HG02678 (cell line): ENCODE data around the gene BCAS1.
"Not testable (repeated sequence)": the region's sequence is repeated elsewhere in the genome, so short reads cannot be mapped to it uniquely, and the experiment has no call there.

Source experiments
- ATAC-seq: cut with Tn5 transposase; IDR thresholded peaks from one replicate; pipeline ENCODE4 v1.9.1; 2021; ENCODE audit warnings: mild to moderate bottlenecking, moderate library complexity; ENCODE audit not compliant: unreplicated experiment

Gene BCAS1

DNA sequence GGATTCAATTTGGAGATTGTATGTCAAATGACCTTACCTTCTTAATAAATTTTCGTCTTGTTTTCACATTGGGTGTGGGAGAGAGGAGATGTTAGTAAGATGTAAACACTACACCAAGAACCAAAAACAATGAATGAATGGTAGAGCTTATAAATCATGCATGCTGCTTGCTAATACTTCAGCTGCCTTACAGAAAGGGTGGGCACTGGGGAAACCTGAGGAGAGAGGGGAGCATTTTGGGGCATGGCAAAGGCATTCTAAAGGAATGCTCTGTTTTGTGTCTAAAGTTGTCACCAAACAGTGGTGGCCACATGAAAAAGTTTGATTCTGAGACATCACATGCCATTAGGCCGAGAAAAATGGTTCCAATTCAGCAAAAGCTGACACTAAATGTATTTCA is 80.4 kb downstream of the BCAS1 start:
- no peak for ATAC-seq

DNA sequence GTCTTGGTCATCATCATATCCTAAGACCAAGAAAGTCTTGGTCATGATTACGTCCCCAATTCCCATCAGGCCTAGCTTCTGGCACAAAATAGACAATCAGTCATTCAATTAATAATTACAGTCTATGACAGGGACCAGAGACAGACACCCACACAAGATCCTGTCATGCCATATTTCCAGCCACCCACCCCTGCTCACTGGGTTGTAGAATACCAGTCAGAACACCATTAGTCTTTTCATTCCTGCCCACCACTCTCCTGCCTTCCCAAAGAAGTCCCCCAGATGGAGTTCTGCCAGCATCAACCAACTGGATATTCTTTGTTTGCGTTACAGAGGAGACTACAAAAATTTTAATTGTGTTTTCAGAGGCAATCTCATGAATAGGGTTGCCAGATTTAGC is 81.0 kb downstream of the BCAS1 start:
- no peak for ATAC-seq

DNA sequence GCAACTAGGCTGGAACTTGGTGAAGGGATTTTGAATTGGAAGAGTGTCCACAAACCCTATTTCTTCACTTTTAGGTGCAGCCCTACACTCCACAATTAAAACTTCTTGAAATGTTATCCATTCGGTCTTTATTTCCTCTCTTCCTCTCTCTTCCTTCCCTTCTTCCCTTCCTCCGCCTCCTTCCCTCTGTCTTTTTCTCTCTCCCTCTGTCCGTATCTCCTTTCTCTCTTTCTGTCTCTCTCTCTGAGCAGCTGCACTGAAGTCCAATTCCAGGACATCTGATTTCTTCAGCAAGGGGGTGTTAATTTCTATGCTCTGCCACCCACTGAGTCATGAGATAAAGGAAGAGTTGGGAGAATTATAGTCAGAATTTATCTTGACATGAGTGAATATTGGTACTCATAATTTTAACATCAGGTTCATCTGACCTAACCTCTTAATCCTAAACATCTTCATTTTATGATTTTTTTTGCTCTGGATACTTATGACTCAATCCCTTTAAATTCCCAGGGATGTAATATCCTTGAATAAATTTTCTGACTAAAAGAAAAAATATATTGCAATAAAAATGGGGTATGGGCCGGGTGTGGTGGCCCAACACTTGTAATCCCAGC is 84.2 kb downstream of the BCAS1 start:
- no peak for ATAC-seq

DNA sequence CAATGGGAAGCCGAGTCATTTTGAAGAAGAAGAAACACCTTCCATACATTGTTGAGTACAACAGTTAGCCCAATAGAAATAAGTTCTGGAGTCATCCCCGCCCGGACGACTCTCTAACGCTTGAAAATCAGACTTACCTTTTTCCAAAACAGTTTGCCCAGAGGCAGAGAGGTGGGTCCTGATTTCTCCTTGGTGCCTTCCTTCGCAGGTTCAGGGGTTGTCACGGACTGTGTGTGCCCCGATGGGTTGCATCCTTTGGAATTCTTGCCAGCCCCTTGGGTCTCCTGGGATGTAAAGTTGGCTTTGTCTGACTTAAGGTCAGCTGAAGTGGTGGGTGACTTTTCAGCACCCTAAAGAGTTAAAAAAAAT is 85.3 kb downstream of the BCAS1 start:
- no peak for ATAC-seq

DNA sequence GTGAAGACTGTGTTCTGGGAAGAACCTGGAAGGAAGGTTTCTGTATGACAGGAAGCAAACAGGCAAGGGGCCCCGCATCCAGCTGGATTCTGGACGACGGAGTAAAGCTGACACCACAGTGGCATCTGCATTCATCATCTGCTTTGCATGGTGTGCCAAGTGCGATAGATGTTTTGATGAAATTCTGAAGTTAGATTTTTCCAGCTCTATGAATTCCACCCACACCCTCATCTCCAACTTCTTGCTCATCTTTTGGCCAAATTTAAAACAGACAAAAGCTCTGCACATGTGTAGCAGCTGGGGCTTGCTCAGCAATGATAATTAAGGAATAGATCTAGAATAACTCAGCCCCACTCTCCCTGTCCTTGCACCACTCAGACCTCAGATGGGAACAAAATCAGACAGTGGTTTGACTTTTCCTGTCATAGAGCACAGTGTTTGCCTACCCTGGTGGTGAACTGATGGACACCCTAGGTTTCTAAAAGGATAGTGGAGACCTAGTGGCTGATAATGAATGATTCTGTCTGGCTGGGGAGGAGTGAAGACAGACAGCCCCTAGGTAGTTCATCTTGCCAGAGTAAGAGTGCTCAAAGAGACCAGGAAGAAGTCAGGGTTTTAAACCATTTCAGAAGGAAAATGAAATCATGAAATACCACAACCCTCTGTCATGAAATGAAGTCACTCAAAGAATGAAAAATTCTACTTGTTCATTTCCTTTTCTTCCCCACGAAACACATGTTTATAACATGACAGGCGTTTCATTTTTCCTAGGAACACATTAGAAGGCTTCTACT is 85.8 kb downstream of the BCAS1 start:
- ATAC-seq = no peak

DNA sequence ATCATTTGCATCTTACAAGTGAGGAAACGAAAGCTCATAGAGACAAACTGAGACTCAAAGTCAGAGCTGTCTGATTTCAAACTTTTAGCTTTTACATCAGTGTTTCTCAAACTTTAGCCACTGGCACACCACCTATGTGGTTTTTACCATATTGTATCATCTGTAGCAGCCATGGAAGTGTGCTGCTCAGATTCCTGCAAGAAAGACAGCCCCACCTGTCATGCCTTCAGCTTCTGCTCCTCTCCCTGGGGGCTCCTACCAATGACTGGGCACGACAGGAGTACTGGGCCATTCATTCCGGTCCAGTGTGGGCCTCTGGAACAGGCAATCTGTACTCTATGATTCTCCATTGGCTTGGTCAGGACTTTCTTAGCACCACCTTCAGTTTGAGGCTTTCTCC is 87.0 kb downstream of the BCAS1 start:
- ATAC-seq = no peak

DNA sequence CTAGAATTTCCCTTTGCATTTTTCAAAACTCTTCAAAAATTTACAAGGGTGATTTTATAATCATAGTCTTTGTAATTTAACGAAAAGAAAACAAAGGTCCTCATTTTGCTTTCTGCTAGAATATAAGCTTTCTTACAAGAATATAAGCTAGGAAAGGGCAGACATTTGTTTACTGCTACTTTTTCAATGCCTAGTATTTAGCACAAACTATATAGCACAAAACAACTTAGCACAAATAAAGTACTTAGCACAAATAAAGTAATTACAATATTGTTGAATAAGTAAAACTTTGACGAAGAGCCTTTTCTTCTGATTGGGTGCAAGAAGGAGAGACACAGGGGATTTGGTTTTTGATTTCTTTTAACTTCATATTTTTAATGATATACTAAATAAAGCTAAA is 87.8 kb downstream of the BCAS1 start:
- ATAC-seq = no peak

DNA sequence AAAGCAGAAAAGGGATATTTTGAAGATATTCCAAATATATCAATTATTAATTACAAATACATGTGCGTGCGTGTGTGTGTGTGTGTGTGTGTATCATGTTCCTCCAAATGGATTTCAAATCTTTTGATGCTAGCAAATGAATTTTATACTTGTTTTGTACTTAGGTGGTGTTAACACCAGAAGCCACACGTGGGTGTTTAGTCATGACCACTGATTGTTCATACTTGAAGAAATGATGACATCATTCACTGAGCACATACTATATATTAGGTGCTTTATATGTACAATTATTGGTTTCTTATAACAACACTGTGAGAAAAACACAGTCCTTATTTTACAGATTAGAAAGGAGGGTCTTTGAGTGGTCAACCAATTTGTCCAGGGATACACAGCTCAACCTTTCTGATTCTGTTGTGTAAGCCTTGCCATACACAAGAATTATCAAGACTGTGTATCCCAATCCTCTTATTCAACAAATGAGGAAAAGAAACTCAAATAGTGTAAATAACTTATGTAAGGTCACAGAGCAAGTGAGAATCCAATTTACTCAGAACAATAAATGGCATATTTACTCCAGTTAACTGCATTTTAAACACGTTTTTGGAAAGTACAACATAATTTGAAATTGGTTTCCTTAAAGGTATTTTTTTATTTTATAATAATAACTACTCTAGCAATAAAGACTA is 88.5 kb downstream of the BCAS1 start:
- no peak for ATAC-seq

DNA sequence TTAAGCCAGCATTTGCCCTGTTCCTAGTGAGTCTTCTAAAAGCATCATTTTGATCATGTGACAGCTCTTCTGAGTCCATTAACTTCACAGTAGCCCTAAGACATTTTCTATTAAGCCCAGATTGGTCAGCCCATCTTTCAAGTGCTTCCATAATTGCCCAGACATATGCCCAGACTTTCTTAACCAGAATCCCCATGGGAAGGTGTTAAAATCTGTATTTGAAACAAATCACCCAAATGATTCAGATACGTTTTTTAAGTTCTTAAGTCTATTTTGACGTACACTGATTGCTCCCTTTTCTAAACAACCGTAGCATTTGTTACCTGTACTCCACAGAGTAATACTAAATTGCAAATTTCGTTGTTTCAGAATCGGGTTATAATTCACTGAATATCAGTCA is 89.3 kb downstream of the BCAS1 start:
- ATAC-seq = no peak

DNA sequence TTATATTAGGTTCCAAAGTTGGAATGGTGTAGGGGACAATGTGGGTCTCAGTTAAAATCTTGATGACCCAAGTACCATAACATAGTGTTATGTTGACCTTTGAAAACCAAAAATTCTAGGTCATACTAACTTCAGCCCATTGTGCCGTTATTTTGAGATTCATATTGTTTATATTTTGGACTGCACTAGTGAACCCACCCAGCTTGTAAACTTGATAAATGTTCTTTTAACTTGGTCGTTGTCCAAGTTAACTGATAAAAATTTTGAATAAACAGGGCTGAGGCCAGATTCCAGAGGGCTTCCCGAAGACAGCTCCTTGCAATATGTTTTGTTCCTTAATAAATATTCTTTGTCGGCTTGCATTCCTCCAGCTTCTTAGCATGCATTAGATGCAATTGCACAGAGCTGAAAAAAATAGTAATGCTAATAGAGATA is 90.3 kb downstream of the BCAS1 start:
- no peak for ATAC-seq

DNA sequence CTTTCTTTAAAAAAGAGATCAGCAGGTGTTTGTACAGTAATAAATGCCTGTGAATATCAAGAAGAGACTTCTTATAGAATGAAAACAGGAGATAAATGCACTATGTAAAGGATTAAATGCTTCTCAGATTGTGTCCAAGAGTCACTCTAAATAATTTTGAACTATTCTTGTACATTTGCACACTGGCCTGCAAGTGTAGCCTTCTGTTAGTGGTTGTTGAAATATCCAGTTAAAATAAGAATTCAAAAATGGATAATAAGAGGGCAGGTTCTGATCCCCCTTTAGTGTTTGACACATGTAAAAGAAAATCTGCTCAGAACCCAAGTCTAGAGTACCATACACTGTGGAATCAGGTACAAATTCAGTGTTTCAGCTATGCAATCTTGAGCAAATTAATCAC is 91.9 kb downstream of the BCAS1 start:
- ATAC-seq = no peak

DNA sequence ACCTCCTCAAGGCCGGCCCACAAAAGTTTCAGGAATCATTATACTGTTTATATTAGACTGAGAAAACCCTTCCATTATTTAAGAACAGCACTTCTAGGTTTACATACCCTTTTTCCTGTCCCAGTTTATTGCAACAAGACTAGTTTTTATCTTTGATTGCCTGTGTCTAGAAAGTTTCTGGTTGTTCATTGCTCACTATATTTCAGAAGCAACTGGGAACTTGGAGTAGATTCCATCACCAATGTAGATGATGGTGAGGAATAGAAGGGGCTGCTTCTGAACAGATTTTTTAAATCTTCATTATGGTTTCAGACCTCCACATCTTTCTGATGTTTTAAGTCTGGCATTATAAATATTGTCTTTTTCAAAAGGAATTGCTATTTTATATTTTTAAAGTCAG is 93.0 kb downstream of the BCAS1 start:
- ATAC-seq = no peak

DNA sequence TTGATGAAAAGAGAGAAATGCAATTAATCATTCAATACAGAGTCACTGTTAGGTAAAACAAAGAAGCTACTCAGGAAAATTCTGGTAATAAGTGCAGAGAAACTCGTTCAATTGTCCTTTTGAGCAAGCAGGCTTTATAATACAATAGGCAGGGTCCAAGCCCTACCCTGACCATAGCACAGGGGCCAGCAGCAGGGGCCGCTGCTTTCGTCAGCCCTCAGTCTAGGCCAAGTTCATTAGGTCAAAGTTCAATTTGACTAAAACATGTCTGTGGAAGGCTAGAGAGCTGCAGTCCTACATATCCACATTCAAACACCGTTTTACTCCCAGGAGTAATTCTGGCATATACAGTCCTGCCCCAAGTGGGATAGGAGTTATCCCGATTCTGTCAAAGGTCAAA is 94.6 kb downstream of the BCAS1 start:
- ATAC-seq = no peak

DNA sequence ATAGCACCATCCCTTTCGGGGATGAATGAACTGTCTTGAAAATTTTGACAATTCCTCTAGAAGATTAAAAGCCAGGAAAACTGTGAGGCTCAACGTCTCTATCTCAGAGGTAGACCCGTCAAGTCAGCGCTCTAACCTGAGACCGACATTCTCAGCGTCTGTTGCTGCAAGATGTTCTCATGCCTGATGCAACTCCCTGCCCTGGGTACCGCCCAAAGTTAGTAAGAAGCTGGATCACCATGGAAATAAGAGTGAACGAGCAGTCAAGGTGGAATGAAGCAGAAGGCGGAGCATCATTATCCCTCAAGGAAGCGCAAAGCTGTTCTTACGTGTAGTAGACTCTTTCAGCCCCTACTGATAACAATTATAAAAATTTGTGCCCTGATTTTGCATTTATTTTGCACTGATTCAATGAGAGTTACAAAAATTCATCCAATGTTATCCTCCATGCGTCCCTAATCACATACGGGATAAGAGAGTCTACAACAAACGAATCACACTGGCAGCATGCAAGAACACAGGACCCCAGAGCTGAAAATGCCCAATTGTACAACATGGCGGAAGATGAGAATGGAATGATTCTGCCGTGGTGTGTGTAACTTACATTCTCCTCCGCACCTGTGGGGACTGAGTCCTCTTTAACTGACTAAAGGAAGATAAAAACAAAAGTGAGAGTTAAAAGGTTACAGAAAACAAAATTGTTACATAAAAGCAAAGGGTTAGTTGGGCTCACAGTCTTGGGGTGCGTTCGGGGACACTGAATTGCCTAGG is 95.4 kb downstream of the BCAS1 start:
- no peak for ATAC-seq

DNA sequence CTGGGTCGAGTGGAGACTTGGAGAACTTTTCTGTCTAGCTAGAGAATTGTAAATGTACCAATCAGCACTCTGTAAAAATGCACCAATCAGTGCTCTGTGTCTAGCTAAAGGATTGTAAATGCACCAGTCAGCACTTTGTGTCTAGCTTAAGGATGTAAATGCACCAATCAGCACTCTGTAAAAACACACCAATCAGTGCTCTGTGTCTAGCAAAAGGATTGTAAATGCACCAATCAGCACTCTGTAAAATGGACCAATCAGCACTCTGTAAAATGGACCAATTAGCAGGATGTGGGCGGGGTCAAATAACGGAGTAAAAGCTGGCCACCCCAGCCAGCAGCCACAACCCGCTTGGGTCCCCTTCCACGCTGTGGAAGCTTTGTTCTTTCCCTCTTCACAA is 96.5 kb downstream of the BCAS1 start:
- ATAC-seq = not testable (repeated sequence)

DNA sequence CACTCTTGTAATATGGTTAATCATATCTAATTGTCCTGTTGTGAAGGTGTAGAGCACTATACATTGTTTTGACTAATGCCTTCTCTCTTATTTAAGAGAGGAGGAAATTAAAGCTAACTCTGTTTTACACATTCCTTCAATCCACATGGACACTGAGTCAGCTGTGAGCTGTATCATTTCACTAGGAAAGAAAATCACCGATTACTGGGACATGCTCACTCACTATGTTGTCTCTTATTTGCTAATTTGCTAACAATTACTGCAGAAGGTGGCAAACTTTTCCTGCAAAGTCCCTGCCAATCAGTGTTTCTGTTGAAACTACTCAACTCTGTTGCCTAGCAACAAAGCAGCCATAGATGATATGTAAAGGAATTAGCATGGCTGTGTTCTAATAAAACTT is 98.2 kb downstream of the BCAS1 start:
- no peak for ATAC-seq

DNA sequence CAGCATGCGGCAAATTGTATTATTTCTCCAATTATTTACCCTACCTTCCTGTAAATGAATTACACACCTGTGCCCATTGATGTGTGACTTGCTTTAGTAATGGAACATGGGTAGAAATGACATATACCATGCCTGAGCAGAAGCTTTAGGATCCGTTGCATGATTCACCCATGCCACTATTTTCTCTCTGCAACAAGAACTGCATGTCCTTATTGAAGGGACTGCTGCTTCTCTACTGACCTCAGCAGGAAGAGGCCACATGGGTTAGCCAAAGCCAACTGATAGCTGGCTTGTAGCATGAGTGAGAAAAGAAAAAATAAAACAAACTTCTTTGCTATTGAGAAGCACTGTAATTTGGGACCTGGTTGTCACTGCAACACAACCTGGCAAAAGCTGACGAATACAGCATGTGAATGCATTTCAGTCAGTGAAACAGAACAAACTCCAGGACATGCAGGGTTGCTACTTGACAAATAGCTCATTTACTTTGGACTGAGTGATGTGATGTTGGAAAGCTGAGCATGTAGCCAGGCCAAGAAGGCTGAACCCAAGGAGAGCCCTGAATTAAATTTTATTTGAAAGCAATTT is 99.2 kb downstream of the BCAS1 start:
- no peak for ATAC-seq

DNA sequence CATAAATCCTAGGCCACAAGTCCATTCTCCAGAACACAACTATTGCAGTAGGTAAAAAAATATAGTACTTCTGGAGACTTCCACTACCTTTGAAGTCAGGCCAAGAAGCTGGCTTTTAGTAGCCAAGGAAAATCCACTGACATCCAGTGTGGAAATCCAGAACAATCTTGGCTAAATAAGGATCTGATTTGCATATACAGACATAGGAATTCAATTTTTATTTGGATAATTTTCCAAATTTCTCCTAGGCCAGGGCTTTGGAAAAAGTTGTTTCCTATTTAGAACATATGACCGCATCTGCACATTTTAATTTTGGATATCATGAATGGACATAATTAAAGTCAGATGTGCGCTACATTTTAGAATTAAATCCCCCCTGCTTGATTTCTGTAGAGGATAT is 100.2 kb downstream of the BCAS1 start:
- no peak for ATAC-seq

DNA sequence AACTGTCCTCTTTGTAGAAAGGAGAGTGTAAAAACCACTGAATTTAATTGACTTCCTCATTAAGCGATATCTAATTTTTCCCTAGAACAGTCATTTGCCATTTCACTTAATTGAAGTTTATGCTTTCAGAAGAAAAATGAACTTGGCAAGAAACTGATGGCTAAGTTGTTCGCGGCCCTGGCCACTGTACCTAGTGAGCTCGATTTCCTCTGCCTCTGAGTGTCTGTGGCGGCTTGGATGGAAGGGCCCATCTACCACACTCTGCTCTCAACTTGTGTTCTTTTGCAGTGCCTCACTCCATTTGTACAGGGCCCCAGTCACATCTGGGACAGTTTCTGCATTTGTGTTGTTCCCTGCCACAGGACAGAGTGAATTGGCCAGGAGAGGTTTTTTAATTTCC is 102.9 kb downstream of the BCAS1 start:
- no peak for ATAC-seq

DNA sequence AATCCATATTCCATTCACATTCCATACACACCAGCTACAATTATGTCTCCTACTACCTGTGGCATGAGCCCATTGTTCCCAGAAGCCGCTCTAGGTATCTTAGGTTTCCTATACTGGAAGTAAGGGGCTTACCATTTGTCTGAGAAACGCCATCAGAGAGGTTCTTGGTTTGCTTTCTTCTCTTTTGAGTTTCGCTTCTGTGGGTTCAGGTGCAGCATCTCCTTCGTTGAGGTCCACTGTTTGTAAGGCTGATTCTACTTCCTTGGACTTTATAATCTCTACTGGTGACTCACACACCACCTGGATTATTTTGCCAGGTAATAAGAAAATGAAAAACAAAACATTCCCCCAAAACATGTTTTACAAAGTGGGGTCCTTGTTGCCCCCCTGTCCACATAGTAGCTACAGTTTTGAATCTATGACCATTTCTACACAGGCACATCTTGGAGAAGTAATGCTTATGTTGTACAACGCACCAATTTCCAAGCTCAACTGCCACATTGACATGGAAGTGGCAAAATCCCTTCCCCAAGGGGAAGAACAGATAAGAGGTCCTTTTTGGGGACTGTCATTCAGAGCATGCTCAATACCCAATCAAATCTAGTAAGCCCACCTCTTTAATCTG is 103.5 kb downstream of the BCAS1 start:
- ATAC-seq = no peak
